HEK293 (cell line): Measurements from ENCODE around the gene PLBD2.

Source experiments
- GLIS2 ChIP-seq: fragments of 450-650 bp; formaldehyde crosslinking; IDR thresholded peaks from 2 replicates; pipeline ENCODE4 v1.5.1; 2016; ENCODE audit warnings: missing biosample characterization, missing genetic modification characterization
- TF ChIP-seq, protein P1 (sequence below): fragments of 450-650 bp; formaldehyde crosslinking; IDR thresholded peaks from 2 replicates; pipeline ENCODE4 v1.5.1; 2016; ENCODE audit warnings: missing biosample characterization, missing genetic modification characterization
- TF ChIP-seq, protein P2 (sequence below): fragments of 450-650 bp; formaldehyde crosslinking; IDR thresholded peaks from 2 replicates; pipeline ENCODE4 v1.5.1; 2016; ENCODE audit warnings: missing biosample characterization, missing genetic modification characterization, low read depth
- TF ChIP-seq, protein P3 (sequence below): fragments of 450-650 bp; formaldehyde crosslinking; IDR thresholded peaks from 2 replicates; pipeline ENCODE4; 2016; ENCODE audit warnings: missing biosample characterization, missing genetic modification characterization
- TF ChIP-seq, protein P4 (sequence below): fragments of 450-650 bp; formaldehyde crosslinking; IDR thresholded peaks from 2 replicates; pipeline ENCODE4 v1.5.1; 2016; ENCODE audit warnings: missing biosample characterization, missing genetic modification characterization
- TF ChIP-seq, protein P5 (sequence below): fragments of 450-650 bp; formaldehyde crosslinking; IDR thresholded peaks from 2 replicates; pipeline ENCODE4 v1.5.1; 2016; ENCODE audit warnings: missing biosample characterization, missing genetic modification characterization

DNA sequence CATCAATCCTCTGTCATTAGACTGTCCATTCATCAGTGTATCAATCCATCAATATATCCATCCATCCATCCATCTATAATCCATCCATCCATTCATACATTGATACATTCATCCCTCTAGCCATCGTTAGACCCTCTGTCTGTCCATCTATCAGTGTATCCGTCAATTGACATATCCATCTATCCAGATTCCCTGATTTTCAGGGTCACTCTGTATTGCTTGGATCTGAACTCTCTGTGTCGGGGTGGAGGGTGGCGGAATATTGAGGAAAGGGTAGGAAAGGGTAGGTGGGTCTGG is 80.9 kb downstream of the PLBD2 start:
- TF ChIP-seq, protein P1, sequence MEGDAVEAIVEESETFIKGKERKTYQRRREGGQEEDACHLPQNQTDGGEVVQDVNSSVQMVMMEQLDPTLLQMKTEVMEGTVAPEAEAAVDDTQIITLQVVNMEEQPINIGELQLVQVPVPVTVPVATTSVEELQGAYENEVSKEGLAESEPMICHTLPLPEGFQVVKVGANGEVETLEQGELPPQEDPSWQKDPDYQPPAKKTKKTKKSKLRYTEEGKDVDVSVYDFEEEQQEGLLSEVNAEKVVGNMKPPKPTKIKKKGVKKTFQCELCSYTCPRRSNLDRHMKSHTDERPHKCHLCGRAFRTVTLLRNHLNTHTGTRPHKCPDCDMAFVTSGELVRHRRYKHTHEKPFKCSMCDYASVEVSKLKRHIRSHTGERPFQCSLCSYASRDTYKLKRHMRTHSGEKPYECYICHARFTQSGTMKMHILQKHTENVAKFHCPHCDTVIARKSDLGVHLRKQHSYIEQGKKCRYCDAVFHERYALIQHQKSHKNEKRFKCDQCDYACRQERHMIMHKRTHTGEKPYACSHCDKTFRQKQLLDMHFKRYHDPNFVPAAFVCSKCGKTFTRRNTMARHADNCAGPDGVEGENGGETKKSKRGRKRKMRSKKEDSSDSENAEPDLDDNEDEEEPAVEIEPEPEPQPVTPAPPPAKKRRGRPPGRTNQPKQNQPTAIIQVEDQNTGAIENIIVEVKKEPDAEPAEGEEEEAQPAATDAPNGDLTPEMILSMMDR (tag by site-specific recombination) = no peak
- TF ChIP-seq, protein P2, sequence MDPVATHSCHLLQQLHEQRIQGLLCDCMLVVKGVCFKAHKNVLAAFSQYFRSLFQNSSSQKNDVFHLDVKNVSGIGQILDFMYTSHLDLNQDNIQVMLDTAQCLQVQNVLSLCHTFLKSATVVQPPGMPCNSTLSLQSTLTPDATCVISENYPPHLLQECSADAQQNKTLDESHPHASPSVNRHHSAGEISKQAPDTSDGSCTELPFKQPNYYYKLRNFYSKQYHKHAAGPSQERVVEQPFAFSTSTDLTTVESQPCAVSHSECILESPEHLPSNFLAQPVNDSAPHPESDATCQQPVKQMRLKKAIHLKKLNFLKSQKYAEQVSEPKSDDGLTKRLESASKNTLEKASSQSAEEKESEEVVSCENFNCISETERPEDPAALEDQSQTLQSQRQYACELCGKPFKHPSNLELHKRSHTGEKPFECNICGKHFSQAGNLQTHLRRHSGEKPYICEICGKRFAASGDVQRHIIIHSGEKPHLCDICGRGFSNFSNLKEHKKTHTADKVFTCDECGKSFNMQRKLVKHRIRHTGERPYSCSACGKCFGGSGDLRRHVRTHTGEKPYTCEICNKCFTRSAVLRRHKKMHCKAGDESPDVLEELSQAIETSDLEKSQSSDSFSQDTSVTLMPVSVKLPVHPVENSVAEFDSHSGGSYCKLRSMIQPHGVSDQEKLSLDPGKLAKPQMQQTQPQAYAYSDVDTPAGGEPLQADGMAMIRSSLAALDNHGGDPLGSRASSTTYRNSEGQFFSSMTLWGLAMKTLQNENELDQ = no peak
- TF ChIP-seq GLIS2 = no peak
- TF ChIP-seq, protein P3, sequence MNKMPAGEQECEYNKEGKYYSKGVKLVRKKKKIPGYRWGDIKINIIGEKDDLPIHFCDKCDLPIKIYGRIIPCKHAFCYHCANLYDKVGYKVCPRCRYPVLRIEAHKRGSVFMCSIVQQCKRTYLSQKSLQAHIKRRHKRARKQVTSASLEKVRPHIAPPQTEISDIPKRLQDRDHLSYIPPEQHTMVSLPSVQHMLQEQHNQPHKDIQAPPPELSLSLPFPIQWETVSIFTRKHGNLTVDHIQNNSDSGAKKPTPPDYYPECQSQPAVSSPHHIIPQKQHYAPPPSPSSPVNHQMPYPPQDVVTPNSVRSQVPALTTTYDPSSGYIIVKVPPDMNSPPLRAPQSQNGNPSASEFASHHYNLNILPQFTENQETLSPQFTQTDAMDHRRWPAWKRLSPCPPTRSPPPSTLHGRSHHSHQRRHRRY (tag by site-specific recombination) = no peak
- TF ChIP-seq, protein P4, sequence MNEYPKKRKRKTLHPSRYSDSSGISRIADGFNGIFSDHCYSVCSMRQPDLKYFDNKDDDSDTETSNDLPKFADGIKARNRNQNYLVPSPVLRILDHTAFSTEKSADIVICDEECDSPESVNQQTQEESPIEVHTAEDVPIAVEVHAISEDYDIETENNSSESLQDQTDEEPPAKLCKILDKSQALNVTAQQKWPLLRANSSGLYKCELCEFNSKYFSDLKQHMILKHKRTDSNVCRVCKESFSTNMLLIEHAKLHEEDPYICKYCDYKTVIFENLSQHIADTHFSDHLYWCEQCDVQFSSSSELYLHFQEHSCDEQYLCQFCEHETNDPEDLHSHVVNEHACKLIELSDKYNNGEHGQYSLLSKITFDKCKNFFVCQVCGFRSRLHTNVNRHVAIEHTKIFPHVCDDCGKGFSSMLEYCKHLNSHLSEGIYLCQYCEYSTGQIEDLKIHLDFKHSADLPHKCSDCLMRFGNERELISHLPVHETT = no peak
- TF ChIP-seq, protein P5, sequence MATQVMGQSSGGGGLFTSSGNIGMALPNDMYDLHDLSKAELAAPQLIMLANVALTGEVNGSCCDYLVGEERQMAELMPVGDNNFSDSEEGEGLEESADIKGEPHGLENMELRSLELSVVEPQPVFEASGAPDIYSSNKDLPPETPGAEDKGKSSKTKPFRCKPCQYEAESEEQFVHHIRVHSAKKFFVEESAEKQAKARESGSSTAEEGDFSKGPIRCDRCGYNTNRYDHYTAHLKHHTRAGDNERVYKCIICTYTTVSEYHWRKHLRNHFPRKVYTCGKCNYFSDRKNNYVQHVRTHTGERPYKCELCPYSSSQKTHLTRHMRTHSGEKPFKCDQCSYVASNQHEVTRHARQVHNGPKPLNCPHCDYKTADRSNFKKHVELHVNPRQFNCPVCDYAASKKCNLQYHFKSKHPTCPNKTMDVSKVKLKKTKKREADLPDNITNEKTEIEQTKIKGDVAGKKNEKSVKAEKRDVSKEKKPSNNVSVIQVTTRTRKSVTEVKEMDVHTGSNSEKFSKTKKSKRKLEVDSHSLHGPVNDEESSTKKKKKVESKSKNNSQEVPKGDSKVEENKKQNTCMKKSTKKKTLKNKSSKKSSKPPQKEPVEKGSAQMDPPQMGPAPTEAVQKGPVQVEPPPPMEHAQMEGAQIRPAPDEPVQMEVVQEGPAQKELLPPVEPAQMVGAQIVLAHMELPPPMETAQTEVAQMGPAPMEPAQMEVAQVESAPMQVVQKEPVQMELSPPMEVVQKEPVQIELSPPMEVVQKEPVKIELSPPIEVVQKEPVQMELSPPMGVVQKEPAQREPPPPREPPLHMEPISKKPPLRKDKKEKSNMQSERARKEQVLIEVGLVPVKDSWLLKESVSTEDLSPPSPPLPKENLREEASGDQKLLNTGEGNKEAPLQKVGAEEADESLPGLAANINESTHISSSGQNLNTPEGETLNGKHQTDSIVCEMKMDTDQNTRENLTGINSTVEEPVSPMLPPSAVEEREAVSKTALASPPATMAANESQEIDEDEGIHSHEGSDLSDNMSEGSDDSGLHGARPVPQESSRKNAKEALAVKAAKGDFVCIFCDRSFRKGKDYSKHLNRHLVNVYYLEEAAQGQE = no peak
